Sigmoid colon (tissue), 7 donors: Measurements from ENCODE around the gene CCDC78. TPM values are rescaled to one million over a fixed set of nuclear protein-coding genes. Genes with fewer than 3 reads are reported as not detected.

Experiments
- DNase-seq: peaks from one replicate; pipeline ENCODE4 v3.0.0-alpha.2; 2019
- H3K27ac ChIP-seq, 4 donors: fragments of 200-600 bp; sonication (generic); one replicate each; pipeline ENCODE4 v1.5.1; 2016 to 2019; ENCODE audit warnings: mild to moderate bottlenecking in 1 of 4
- H3K27me3 ChIP-seq, 3 donors: fragments of 200-600 bp; sonication (generic); one replicate each; pipeline ENCODE4 v1.5.1; 2019; ENCODE audit warnings: mild to moderate bottlenecking in 1 of 3
- H3K36me3 ChIP-seq, 4 donors: fragments of 200-600 bp; sonication (generic); one replicate each; pipeline ENCODE4 v1.5.1; 2016 to 2019
- H3K4me1 ChIP-seq, 4 donors: fragments of 200-600 bp; sonication (generic); one replicate each; pipeline ENCODE4 v1.5.1; 2017 to 2019
- H3K4me3 ChIP-seq, 4 donors: fragments of 200-600 bp; sonication (generic); one replicate each; pipeline ENCODE4 v1.5.1; 2017 to 2019; ENCODE audit warnings: mild to moderate bottlenecking in 2 of 4, moderate library complexity in 1 of 4
- H3K9me3 ChIP-seq, 4 donors: fragments of 200-600 bp in 3 of 4; sonication (generic) in 3 of 4; one replicate each; pipeline versions ENCODE4 v1.5.1 to v1.6.1; 2013 to 2019
- EP300 ChIP-seq, 4 donors: sonication (generic); formaldehyde crosslinking; IDR thresholded peaks; one replicate each; pipeline ENCODE4 v1.6.1; 2017; ENCODE audit warnings: antibody characterized with exemption in 4 of 4
- POLR2A ChIP-seq, 2 donors: fragments of 450-650 bp; IDR thresholded peaks; one replicate each; pipeline ENCODE4 v1.6.1; 2016; ENCODE audit warnings: antibody characterized with exemption in 2 of 2, mild to moderate bottlenecking in 2 of 2, moderate library complexity in 2 of 2
- POLR2AphosphoS5 ChIP-seq, 4 donors: sonication (generic); formaldehyde crosslinking; IDR thresholded peaks; one replicate each; pipeline ENCODE4 v1.6.1; 2017; ENCODE audit warnings: antibody characterized with exemption in 4 of 4
- WGBS, 2 donors: extraction: QIAGEN DNeasy Blood & Tissue Kit; methylation state at CpG; one replicate each; pipeline ENCODE4 v1.1.7; 2013; 5-methylcytosine and 5-hydroxymethylcytosine counted together
- intact Hi-C: fragments of 100-400 bp; cut with DNase I; formaldehyde crosslinking; loops from one replicate; pipeline ENCODE4 v1.15.1; 2023
- polyA plus RNA-seq, 3 donors: library from polyadenylated mRNA; stranded (reverse); fragments of 200-250 nt; gene quantifications; one replicate each; pipeline ENCODE4 v1.2.3, GENCODE V29; 2013
- total RNA-seq, 4 donors: library from RNA; depleted of rRNA; stranded (reverse); fragments of >200 nt; gene quantifications; one replicate each; pipeline ENCODE4 v1.1.0, GENCODE V29; 2016
- TF ChIP-seq, protein P1 (sequence below), 4 experiments: fragments of 450-650 bp in 3 of 4; fragments of 200-600 bp in 1 of 4; IDR thresholded peaks; one replicate each; pipeline ENCODE4 v1.5.1; 2016 to 2019; ENCODE audit warnings: antibody characterized with exemption in 4 of 4, mild to moderate bottlenecking in 3 of 4, moderate library complexity in 2 of 4
- donor health status: healthy with polysubstance abuse.
- donor health status: Bipolar disorder and iron deficiency.
- donor health status: healthy.

The CCDC78 gene
- total RNA-seq: under 1 TPM in 1 of 4 donors, not detected in 3; 0.49 TPM
- 1 to 10 TPM in 1 of 3 donors, not detected in 2; 3.4 TPM for polyA plus RNA-seq

DNA sequence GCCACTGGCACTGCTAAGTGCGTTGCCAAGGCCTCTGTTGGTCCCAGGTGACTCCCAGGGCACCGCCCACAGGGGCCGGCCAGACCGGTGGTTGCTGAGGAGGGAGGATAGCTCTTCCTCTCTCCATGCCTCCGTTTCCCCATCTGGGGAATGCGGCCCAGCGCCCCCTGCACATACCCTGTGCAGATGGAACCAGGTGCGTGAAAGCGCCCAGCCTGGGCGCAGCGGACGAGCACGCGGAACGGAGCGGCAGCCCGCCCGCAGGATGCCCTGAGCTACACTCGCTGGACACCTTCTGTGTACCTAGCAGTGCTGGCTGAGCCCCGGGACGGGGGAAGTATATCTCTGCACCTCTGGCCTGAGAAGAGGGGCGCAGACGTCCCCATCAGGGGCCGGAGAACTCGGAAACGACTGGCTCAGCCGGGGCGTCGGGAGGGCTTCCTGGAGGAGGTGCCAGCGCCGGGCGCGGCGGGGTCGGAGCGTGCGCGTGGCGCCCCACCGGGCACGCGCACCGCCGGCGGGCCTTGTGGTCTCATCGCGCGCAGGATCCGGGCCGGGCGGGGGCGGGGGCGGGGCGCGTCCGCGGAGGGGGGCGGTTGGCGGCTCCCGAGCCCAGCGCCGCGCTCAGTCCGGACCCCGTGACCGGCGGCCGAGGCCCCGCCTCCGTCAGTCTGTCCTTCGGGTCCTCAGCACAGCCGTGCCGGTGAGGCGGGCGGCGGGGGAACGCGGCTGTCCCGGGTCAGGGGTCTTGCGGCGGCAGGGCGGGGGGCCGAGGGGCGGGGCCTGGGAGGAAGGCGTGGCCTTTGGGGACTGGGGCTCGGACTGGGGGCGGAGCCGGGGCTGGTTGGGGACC lies at the start of gene CCDC78, which contains the start of gene HAGHL:
Gene CCDC78 (minus strand): TSS at position 6 of the 853 bp plus-strand sequence. CDS start 76 bp downstream, outside the sequence.
Gene HAGHL (plus strand): TSS at position 669 of the 853 bp plus-strand sequence. CDS start 404 bp downstream, outside the sequence.
- intact Hi-C loops: no loop called here

DNA sequence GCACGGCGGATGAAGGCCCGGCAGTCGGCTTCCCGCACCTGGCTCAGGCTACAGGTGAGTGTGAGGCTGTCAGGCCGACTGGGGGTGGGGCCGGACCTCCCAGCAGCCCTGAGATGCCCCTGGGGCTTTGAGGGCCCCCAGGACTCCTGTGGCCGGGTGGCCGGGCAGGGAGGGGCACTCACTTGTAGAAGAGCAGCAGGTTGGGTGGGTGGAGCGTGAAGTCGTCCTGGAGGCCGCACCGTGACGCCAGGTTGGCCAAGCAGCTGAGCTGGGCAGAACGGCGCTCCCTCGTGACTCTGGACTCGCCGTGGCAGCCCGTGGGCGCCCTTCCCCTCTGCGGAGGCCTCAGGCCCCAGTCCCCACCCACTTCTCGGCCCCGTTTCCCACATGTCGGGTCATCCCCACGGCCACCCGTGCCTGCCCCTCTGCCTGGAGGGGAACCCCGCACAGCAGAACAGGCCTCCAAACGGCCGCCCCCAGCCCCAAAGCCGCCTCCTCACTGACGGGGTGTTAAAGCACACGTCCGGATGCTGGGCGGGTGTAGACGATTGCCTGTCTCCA lies 49.1 kb upstream of the CCDC78 start:
- Histone ChIP-seq H3K9me3 (no peaks in the 10 kb centered on the region), H3K27me3 (peaks cover 0 to 44% (median 23%) of the 10 kb centered on the region in 3 donors), H3K4me3 (no peak overlapping the region), H3K36me3 (no peaks in the 10 kb centered on the region), H3K27ac (no peak overlapping the region), H3K4me1 (no peaks in the 10 kb centered on the region)
- no peak for DNase-seq
- TF ChIP-seq EP300 (IDR thresholded peaks at IDR 0.05): no peak
- 62 to 78% methylated on average over 36 of the region's 36 CpGs for WGBS, 2 donors
- intact Hi-C loops: no loop called here

More for the DNA sequence above, at the start of gene CCDC78, which contains the start of gene HAGHL:
- Histone ChIP-seq H3K9me3 (no peaks in the 10 kb centered on the region), H3K4me3 (peak within 1 kb of the TSS; percentile 17 to 53 (median 46)), H3K27ac (no peak within 1 kb of the TSS), H3K36me3 (peaks cover 0 to 3% (median 0%) of the 10 kb centered on the region in 4 donors), H3K27me3 (peaks cover 27 to 45% (median 30%) of the 10 kb centered on the region in 3 donors), H3K4me1 (peaks cover 0 to 40% (median 34%) of the 10 kb centered on the region in 4 donors)
- WGBS, 2 donors: 1 to 3% methylated on average over 88 of the region's 88 CpGs
- TF ChIP-seq, protein P1, sequence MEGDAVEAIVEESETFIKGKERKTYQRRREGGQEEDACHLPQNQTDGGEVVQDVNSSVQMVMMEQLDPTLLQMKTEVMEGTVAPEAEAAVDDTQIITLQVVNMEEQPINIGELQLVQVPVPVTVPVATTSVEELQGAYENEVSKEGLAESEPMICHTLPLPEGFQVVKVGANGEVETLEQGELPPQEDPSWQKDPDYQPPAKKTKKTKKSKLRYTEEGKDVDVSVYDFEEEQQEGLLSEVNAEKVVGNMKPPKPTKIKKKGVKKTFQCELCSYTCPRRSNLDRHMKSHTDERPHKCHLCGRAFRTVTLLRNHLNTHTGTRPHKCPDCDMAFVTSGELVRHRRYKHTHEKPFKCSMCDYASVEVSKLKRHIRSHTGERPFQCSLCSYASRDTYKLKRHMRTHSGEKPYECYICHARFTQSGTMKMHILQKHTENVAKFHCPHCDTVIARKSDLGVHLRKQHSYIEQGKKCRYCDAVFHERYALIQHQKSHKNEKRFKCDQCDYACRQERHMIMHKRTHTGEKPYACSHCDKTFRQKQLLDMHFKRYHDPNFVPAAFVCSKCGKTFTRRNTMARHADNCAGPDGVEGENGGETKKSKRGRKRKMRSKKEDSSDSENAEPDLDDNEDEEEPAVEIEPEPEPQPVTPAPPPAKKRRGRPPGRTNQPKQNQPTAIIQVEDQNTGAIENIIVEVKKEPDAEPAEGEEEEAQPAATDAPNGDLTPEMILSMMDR (IDR thresholded peaks at IDR 0.05): no peak
- DNase-seq: peak; percentile 81

DNA sequence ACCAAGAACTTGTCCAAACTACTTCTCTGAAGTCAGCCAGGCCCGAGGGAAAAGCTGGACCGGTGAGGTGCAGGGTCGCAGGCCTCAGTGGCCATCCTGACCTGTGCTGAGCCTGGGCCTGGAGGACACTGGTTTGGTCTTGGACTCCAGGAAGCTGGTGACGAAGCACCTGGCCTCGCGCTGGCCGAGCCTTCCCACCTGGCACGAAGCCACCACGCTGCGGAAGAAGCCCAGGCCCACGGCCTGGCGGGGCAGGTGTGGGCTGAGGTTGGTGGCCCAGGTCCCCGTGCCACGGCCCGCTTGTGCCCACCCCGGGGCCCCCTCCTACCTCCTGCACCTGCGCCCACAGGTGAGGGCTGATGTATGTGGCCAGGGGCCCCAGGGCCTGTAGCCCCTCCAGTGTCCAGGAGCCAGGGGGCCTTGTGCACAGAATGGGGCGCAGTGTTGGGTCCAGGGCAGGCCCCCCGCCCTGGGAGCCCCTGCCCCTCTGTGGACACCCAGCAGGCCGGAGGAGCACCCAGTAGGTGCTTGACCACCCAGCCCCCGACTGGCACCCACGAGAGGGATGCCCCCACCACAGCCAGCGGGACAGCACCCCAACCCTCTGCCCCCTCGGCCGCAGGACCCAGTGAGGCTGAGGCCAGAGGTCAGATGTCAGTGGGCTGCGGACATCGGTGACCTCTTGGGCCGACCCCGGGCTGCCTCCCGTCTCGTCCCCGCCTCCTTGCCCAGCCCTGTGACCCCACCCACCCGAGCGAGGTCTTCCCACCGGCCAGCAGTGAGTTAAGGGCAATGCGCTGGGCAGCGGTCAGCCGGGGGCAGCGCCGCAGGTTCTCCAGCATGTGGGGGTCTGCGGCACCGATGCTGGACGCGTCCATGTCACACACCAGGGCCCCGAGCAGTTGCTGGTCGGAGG lies 48.1 kb upstream of the CCDC78 start:
- WGBS, 2 donors: 67 to 85% methylated on average over 46 of the region's 46 CpGs
- Histone ChIP-seq H3K36me3 (no peaks in the 10 kb centered on the region), H3K9me3 (no peaks in the 10 kb centered on the region), H3K27me3 (peaks cover 0 to 36% (median 18%) of the 10 kb centered on the region in 3 donors), H3K4me1 (no peaks in the 10 kb centered on the region), H3K4me3 (no peak overlapping the region), H3K27ac (no peak overlapping the region)
- intact Hi-C loops: no loop called here
- DNase-seq: no peak
- TF ChIP-seq, protein P1 (IDR thresholded peaks at IDR 0.05): no peak
- no peak for TF ChIP-seq POLR2A (IDR thresholded peaks at IDR 0.05)
- no peak for TF ChIP-seq POLR2AphosphoS5 (IDR thresholded peaks at IDR 0.05)
- TF ChIP-seq EP300 (IDR thresholded peaks at IDR 0.05): no peak

DNA sequence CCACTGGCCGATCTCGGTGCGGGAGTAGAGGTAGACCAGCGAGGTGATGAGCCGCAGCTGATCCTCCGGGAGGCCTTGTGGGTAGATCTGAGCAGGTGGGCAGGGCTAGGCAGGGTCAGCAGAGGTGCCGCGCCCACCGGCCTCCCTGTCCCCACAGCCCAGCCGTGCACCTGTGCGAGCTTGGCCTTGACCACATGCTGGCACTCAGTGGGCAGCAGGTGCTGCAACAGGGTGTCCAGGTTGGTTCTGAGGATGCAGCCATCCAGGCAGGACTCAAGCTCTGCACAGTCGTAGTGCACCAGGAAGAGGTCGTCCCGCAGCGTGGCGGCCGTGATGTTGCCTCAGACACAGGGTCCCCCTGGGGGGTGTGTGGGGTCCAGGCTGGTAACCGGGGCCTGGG lies 46.7 kb upstream of the CCDC78 start:
- peaks cover 0 to 30% (median 8%) of the 10 kb centered on the region in 3 donors for H3K27me3 ChIP-seq
- intact Hi-C loops: no loop called here
- TF ChIP-seq, protein P1 (IDR thresholded peaks at IDR 0.05): no peak
- TF ChIP-seq POLR2AphosphoS5 (IDR thresholded peaks at IDR 0.05) (no peak), EP300 (IDR thresholded peaks at IDR 0.05) (no peak), POLR2A (IDR thresholded peaks at IDR 0.05) (no peak)
- DNase-seq: no peak
- H3K27ac ChIP-seq: no peak overlapping the region
- H3K4me3 ChIP-seq: no peak overlapping the region
- H3K9me3 ChIP-seq: no peaks in the 10 kb centered on the region
- 78 to 87% methylated on average over 18 of the region's 18 CpGs for WGBS, 2 donors
- no peaks in the 10 kb centered on the region for H3K36me3 ChIP-seq
- H3K4me1 ChIP-seq: no peaks in the 10 kb centered on the region
